ENCODE data around the gene CYP27B1.
"Not testable (repeated sequence)": the region's sequence is repeated elsewhere in the genome, so short reads cannot be mapped to it uniquely, and the experiment has no call there.

Gene CYP27B1

DNA sequence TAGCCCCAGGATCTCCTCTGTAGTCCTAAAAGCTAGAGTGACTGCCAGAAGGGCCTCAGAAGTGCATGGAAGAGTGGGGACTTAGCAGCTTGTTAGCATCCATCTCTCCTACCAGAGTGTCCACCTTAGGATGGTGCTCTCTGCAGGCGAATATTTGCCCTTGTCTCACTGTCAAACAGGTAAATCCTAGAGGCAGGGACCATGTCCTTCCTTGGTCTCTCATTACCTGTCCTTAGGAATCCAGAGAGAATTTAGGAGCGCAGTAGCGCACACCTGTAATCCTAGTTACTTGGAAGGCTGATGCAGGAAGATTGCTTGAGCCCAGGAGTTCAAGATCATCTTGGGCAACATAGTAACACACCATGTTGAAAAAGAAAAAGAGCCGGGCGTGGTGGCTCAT, 49.7 kb downstream of the CYP27B1 start:
- no peak overlapping the region for H3K4me3 ChIP-seq (ENCODE audit: low read length)
- DNase-seq (ENCODE audit: low read depth, low spot score), result no peak

DNA sequence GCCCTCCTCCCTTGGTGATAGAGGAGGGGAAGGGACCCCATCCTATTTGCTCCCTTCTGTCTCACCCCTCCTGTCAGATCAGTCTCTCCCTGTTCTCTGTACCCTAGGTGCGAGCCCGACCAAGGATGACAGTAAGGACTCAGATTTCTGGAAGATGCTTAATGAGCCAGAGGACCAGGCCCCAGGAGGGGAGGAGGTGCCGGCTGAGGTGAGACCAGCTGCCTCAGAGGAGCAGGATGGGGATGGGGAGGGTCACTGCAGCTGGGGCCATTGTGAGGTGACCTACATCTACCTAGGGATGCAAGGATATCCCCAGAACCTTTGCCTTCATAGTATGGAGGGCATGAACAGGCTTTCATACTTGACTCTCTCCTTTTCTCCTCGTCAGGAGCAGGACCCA, 50.6 kb downstream of the CYP27B1 start:
- no peak for DNase-seq (ENCODE audit: low read depth, low spot score)
- H3K4me3 ChIP-seq (ENCODE audit: low read length), result no peak overlapping the region

DNA sequence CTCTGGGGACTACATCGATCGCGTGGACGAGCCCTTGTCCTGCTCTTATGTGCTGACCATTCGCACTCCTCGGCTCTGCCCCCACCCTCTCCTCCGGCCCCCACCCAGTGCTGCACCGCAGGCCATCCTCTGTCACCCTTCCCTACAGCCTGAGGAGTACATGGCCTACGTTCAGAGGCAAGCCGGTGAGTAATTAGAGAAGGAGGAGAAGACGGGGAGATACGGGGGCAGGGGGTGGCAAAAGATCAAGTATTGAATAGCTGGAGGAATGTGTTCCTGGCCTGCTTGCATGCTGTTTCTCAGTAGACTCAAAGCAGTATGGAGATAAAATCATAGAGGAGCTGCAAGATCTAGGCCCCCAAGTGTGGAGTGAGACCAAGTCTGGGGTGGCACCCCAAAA, 51.1 kb downstream of the CYP27B1 start:
- no peak overlapping the region for H3K4me3 ChIP-seq (ENCODE audit: low read length)
- no peak for DNase-seq (ENCODE audit: low read depth, low spot score)

DNA sequence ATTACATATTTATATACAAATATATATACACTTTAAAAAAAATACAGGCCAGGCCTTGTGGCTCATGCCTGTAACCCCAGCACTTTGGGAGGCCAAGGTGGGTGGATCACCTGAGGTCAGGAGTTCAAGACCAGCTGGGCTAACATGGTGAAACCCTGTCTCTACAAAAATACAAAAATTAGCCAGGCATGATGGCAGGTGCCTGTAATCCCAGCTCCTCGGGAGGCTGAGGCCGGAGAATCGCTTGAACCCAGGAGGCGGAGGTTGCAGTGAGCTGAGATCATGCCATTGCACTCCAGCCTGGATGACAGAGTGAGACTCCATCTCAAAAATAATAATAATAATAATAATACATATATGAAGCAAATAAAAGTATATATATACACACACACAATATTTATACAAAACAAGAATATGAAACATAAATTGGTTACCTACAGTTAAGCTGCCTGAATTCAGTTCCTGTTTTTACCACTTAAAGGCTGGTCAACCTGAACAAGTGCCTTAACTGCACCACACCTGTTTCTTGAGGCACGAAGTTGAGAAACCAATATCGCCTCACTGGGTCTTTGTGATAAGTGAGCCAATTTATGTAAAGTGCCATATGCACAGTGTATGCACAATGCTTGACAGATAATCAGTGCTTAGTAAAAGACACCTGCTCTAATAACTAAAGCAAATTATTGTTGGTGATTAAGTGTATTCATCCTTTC, 51.7 kb downstream of the CYP27B1 start:
- DNase-seq (ENCODE audit: low read depth, low spot score); H3K4me3 ChIP-seq (ENCODE audit: low read length): not testable (repeated sequence)

GRCh38 chr12:57713209-57713608, 53.7 kb downstream of the CYP27B1 start:
- no peak for DNase-seq (ENCODE audit: low read depth, low spot score)
- no peak overlapping the region for H3K4me3 ChIP-seq (ENCODE audit: low read length)

GRCh38 chr12:57712701-57713100, 54.2 kb downstream of the CYP27B1 start:
- no peak for DNase-seq (ENCODE audit: low read depth, low spot score)
- no peak overlapping the region for H3K4me3 ChIP-seq (ENCODE audit: low read length)
